ENCODE measurements around the gene ZNF701.
"Not testable (repeated sequence)": the region's sequence is repeated elsewhere in the genome, so short reads cannot be mapped to it uniquely, and the experiment has no call there.

The ZNF701 gene

GRCh38 chr19:52622261-52622660 is 52.2 kb downstream of the ZNF701 start:
- DNase-seq (ENCODE audit: low spot score): no peak
- in situ Hi-C loops (cut with MboI; ENCODE audit: low sequenced_read_pairs, unreplicated experiment): no loop called here
- no peak for TF ChIP-seq CTCF (IDR thresholded peaks at IDR 0.05; ENCODE audit: borderline replicate concordance, control extremely low read depth, extremely low read depth, insufficient read depth, missing control alignments)

GRCh38 chr19:52626915-52627314 is 56.8 kb downstream of the ZNF701 start:
- TF ChIP-seq CTCF (IDR thresholded peaks at IDR 0.05; ENCODE audit: borderline replicate concordance, control extremely low read depth, extremely low read depth, insufficient read depth, missing control alignments): no peak
- in situ Hi-C loops (cut with MboI; ENCODE audit: low sequenced_read_pairs, unreplicated experiment): no loop called here
- DNase-seq (ENCODE audit: low spot score): no peak

- DNase-seq (ENCODE audit: low spot score); in situ Hi-C loops (cut with MboI; ENCODE audit: low sequenced_read_pairs, unreplicated experiment): not testable (repeated sequence)
Observed at GRCh38 chr19:52627441-52627840, 57.4 kb downstream of the ZNF701 start.

GRCh38 chr19:52635786-52636570 is 65.9 kb downstream of the ZNF701 start:
- no peak for TF ChIP-seq CTCF (IDR thresholded peaks at IDR 0.05; ENCODE audit: borderline replicate concordance, control extremely low read depth, extremely low read depth, insufficient read depth, missing control alignments)
- no peak for DNase-seq (ENCODE audit: low spot score)
- in situ Hi-C loops (cut with MboI; ENCODE audit: low sequenced_read_pairs, unreplicated experiment): no loop called here
